Measurements from ENCODE around the gene PLA2R1.

PLA2R1 gene

DNA sequence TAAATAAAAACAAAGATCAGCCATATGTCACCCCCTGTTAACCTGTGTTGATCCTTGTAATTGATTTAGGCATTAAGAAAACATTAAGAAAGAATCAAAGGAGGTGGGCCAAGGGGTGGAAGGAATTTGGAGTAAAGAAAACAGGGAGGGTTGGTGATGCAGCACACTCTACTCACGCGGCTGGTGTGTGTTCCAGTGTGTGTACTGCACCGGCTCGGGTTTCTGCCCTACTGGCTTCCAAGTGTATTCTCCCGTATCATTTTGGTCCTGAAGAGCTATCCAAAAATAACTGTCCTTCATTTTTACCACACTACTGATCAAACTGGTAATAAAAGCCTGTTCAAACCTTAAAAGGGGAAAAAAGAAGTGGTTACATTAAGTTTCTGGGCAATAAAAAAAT lies 56.9 kb downstream of the PLA2R1 start:
- no peak for DNase-seq (ENCODE audit: low spot score)
- TF ChIP-seq CTCF (IDR thresholded peaks at IDR 0.05; ENCODE audit: poor library complexity, severe bottlenecking), result no peak

DNA sequence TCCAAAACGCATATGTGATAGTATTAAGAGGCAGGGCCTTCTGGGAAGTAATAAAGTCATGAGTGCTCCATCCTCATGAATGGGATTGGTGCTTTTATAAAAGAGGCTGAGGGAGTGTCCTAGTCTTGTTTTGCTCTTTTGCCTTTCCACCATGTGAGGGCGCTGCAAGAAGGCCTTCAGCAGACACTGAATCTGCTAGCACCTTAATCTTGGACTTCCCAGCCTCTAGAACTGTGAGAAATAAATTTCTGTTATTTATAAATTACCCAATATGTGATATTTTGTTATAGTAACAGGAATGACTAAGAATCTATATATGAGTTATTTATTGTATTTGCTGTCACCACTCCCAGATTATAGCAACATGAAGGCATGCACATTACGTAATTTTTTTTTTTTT lies 63.5 kb downstream of the PLA2R1 start:
- no peaks in the 10 kb centered on the region for H3K4me1 ChIP-seq (ENCODE audit: insufficient read depth, poor library complexity, severe bottlenecking)
- no peak for ATAC-seq (ENCODE audit: low read depth)
- no peak for DNase-seq (ENCODE audit: low spot score)
- H3K27me3 ChIP-seq (ENCODE audit: insufficient read depth, poor library complexity, severe bottlenecking), result no peaks in the 10 kb centered on the region
- H3K9me3 ChIP-seq (ENCODE audit: severe bottlenecking), result no peaks in the 10 kb centered on the region
- H3K4me3 ChIP-seq (ENCODE audit: severe bottlenecking), result no peak overlapping the region
- H3K36me3 ChIP-seq (ENCODE audit: low read depth), result 0 out of 2 replicates have a peak, but pooled peaks cover 10% of the 10 kb centered on the region
- peak; percentile 17 for TF ChIP-seq CTCF (IDR thresholded peaks at IDR 0.05; ENCODE audit: poor library complexity, severe bottlenecking)
- H3K27ac ChIP-seq (ENCODE audit: poor library complexity, severe bottlenecking), result no peak overlapping the region

More for the DNA sequence above, 56.9 kb downstream of the PLA2R1 start:
- Histone ChIP-seq H3K9me3 (ENCODE audit: severe bottlenecking) (no peaks in the 10 kb centered on the region), H3K27me3 (ENCODE audit: insufficient read depth, poor library complexity, severe bottlenecking) (no peaks in the 10 kb centered on the region), H3K4me3 (ENCODE audit: severe bottlenecking) (no peak overlapping the region), H3K27ac (ENCODE audit: poor library complexity, severe bottlenecking) (no peak overlapping the region), H3K36me3 (ENCODE audit: low read depth) (0 out of 2 replicates have a peak, but pooled peaks cover 6% of the 10 kb centered on the region), H3K4me1 (ENCODE audit: insufficient read depth, poor library complexity, severe bottlenecking) (no peaks in the 10 kb centered on the region)
- ATAC-seq (ENCODE audit: low read depth), result no peak

DNA sequence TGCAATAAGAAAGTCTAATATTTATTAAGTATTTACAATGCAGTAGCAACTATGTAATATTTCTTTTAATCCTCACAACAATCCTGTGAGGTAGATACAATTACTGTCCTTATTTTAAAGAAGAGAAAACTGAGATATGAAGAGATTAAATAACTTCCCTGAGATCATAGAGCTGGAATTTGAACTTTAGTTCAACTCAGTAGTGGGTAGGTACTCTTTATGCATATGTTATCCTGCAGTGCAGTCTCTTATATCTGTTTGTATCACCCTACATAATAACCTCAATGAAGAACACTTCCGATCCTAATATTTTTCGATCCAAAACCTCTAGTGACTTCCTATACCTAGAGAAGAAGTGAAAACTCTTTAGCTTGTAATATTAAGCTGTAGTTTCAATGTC lies 64.2 kb downstream of the PLA2R1 start:
- Histone ChIP-seq H3K27ac (ENCODE audit: poor library complexity, severe bottlenecking) (no peak overlapping the region), H3K27me3 (ENCODE audit: insufficient read depth, poor library complexity, severe bottlenecking) (no peaks in the 10 kb centered on the region), H3K9me3 (ENCODE audit: severe bottlenecking) (no peaks in the 10 kb centered on the region), H3K4me3 (ENCODE audit: severe bottlenecking) (no peak overlapping the region), H3K36me3 (ENCODE audit: low read depth) (0 out of 2 replicates have a peak, but pooled peaks cover 9% of the 10 kb centered on the region), H3K4me1 (ENCODE audit: insufficient read depth, poor library complexity, severe bottlenecking) (no peaks in the 10 kb centered on the region)
- no peak for DNase-seq (ENCODE audit: low spot score)
- no peak for ATAC-seq (ENCODE audit: low read depth)
- TF ChIP-seq CTCF (IDR thresholded peaks at IDR 0.05; ENCODE audit: poor library complexity, severe bottlenecking), result no peak

GRCh38 chr2:159996792-159997546 lies 65.4 kb downstream of the PLA2R1 start:
- Histone ChIP-seq H3K9me3 (ENCODE audit: severe bottlenecking) (no peaks in the 10 kb centered on the region), H3K27ac (ENCODE audit: poor library complexity, severe bottlenecking) (no peak overlapping the region), H3K4me3 (ENCODE audit: severe bottlenecking) (no peak overlapping the region), H3K4me1 (ENCODE audit: insufficient read depth, poor library complexity, severe bottlenecking) (no peaks in the 10 kb centered on the region), H3K36me3 (ENCODE audit: low read depth) (0 out of 2 replicates have a peak, but pooled peaks cover 4% of the 10 kb centered on the region), H3K27me3 (ENCODE audit: insufficient read depth, poor library complexity, severe bottlenecking) (no peaks in the 10 kb centered on the region)
- DNase-seq (ENCODE audit: low spot score) (no peak), ATAC-seq (ENCODE audit: low read depth) (no peak)
- TF ChIP-seq CTCF (IDR thresholded peaks at IDR 0.05; ENCODE audit: poor library complexity, severe bottlenecking), result no peak

DNA sequence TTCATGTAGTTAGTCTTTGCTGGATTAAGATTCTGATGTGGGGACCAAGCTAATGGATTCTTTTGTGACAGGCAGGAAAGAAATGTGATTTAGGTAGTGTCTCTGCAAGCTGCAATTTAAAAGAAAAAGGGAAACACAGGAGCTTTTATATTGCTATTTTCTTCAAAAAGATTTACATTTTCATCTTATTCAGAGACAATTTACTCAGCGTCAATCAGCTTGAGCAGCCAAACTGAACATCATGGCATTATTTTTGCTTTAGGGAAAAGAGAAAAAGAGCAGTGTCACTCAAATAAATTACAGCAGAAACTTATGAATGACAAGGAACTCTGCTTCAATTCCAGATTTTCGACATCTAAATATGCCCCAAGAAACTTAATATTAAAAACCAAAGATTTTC lies 67.4 kb downstream of the PLA2R1 start:
- H3K27me3 ChIP-seq (ENCODE audit: insufficient read depth, poor library complexity, severe bottlenecking), result no peaks in the 10 kb centered on the region
- no peak overlapping the region for H3K4me3 ChIP-seq (ENCODE audit: severe bottlenecking)
- DNase-seq (ENCODE audit: low spot score) (no peak), ATAC-seq (ENCODE audit: low read depth) (no peak)
- H3K4me1 ChIP-seq (ENCODE audit: insufficient read depth, poor library complexity, severe bottlenecking), result no peaks in the 10 kb centered on the region
- H3K36me3 ChIP-seq (ENCODE audit: low read depth), result 0 out of 2 replicates have a peak, but pooled peaks cover 4% of the 10 kb centered on the region
- H3K27ac ChIP-seq (ENCODE audit: poor library complexity, severe bottlenecking), result no peak overlapping the region
- no peak for TF ChIP-seq CTCF (IDR thresholded peaks at IDR 0.05; ENCODE audit: poor library complexity, severe bottlenecking)
- H3K9me3 ChIP-seq (ENCODE audit: severe bottlenecking), result no peaks in the 10 kb centered on the region
